Measurements from ENCODE around the gene TOX2. TPM values are rescaled to one million over a fixed set of nuclear protein-coding genes. Genes with fewer than 3 reads are reported as not detected.

Gene TOX2
- total and polyA plus RNA-seq, 5 experiments from 2014 or later, result 0.31 to 1.3 (median 1.2) TPM

DNA sequence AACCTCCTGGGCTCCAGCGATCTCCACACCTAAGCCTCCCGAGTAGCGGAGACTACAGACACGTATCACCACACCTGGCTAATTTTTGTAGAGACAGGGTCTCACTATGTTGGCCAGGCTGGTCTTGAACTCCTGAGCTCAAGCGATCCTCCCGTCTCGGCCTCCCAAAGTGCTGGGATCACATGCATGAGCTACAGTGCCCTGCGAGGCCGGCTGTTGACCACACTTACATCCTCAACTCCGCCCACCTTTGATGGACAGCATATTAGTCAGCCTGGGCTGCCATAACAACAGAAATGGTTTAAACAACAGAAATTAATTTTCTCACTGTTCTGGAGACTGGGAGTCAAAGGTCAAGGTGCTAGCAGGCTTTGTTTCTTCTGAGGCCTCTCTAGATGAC is 164.6 kb downstream of the TOX2 start:
- no peaks in the 10 kb centered on the region for H3K27me3 Mint-ChIP-seq
- no peak for ATAC-seq
- peaks cover 19 to 46% (median 33%) of the 10 kb centered on the region in 4 donors for H3K4me1 Mint-ChIP-seq
- no peak for DNase-seq
- POLR2A ChIA-PET, result interaction anchor here (4.9 to 5.1 kb wide), 2 partner anchors 11 to 21 kb away, joined by 39 to 42 read pairs; no protein-coding TSS in a partner anchor
- H3K9me3 Mint-ChIP-seq, result no peaks in the 10 kb centered on the region
- peak overlapping the region in 7 of 10 donors; percentile 19 to 93 (median 80) for H3K27ac Mint-ChIP-seq
- no peak overlapping the region for H3K4me3 Mint-ChIP-seq
- no peaks in the 10 kb centered on the region for H3K36me3 Mint-ChIP-seq

DNA sequence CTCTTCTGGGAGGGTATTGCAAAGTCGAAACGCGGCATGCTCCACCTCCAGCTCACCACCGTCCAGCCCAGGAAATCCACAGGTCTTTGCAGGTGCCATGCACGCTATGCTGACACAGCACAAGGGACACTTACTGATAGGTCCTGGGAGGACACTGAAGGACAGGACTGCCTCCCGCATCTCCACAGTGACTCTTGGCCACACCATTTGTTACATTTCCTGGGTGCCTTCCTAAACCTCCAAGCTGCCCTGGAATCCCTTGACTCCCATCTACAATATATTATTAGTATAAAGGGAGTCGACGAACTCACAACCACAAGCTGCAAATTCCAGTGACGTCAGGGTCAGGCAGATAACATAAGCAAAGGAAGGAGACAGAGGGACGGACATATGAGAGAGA is 165.4 kb downstream of the TOX2 start:
- Mint-ChIP-seq H3K27me3 (no peaks in the 10 kb centered on the region), H3K36me3 (no peaks in the 10 kb centered on the region)

DNA sequence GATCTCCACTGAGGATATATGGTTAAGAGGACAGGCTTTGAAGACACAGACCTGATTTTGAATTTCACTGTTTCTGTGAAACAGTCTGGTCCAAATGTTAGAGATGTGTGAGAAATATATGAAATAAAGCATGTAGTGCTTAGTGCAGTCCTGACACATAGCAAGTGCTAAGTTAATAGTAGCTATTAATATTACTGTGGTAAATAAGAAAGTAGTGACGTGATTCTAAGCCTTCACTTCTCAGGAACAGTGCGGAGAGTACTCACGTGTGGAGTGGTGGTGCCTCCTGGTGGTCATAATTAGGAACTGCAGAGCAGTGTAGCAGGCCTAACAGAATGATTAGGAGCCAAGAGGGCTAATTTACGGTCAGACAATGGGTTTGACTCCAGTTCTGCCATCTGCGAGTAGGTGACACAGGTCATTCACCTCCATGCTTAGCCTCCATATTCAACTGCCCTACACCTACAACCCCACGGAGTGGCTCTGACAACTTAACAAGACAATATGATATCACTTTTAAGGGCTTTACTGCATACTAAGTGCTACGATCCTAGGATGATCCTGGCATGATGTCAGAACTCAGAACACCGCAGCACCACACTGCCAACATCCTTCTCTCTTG is 166.1 kb downstream of the TOX2 start:
- no peaks in the 10 kb centered on the region for H3K36me3 Mint-ChIP-seq
- H3K27ac Mint-ChIP-seq, result peak overlapping the region; percentile 16 to 95 (median 86)
- H3K4me1 Mint-ChIP-seq, result peaks cover 6 to 32% (median 20%) of the 10 kb centered on the region in 4 donors
- POLR2A ChIA-PET, result interaction anchor here (1.1 to 5.1 kb wide), 3 partner anchors 9 to 23 kb away, joined by 6 to 42 read pairs (median 39); no protein-coding TSS in a partner anchor
- ATAC-seq (peak; percentile 96 to 98), DNase-seq (peak; percentile 50 to 87 (median 80))
- H3K9me3 Mint-ChIP-seq, result no peaks in the 10 kb centered on the region
- no peaks in the 10 kb centered on the region for H3K27me3 Mint-ChIP-seq
- peak overlapping the region in 7 of 10 donors; percentile 4 to 54 (median 26) for H3K4me3 Mint-ChIP-seq

More for the DNA sequence above, 165.4 kb downstream of the TOX2 start:
- Mint-ChIP-seq H3K9me3 (no peaks in the 10 kb centered on the region), H3K27ac (peak overlapping the region in 8 of 10 donors; percentile 24 to 95 (median 86)), H3K4me3 (peak overlapping the region in 1 of 10 donors; percentile 56), H3K4me1 (peaks cover 12 to 39% (median 26%) of the 10 kb centered on the region in 4 donors)
- POLR2A ChIA-PET, result interaction anchor here (1.1 to 5.1 kb wide), 3 partner anchors 8 to 22 kb away, joined by 6 to 42 read pairs (median 39); no protein-coding TSS in a partner anchor
- DNase-seq (no peak), ATAC-seq (no peak)

DNA sequence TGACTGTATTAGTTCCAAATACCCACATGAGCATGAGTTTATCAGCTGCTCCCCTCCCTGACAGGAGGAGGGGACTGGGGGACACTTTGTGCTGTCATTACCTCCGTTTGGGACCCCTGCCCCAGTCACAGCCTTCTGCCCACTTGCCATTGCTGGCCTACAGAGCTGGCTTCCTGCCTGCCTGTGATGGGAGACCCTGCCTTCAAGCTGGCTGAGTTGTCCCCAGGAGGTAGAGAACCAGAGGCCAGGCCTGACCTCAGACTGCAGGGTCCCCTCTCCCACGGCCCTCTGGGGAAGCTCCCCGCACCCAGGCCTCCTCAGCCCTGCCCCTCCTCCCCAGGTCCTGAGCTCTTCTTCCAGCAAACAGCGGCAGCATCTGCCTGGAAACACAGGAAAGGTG is 166.8 kb downstream of the TOX2 start:
- POLR2A ChIA-PET, result interaction anchor here (4.9 to 5.1 kb wide), 2 partner anchors 13 to 24 kb away, joined by 39 to 42 read pairs; no protein-coding TSS in a partner anchor
- DNase-seq, result no peak
- Mint-ChIP-seq H3K36me3 (no peaks in the 10 kb centered on the region), H3K27me3 (no peaks in the 10 kb centered on the region), H3K4me1 (peaks cover 6 to 29% (median 19%) of the 10 kb centered on the region in 4 donors), H3K9me3 (no peaks in the 10 kb centered on the region), H3K27ac (peak overlapping the region in 3 of 10 donors; percentile 20 to 70 (median 22)), H3K4me3 (no peak overlapping the region)
- ATAC-seq, result no peak

DNA sequence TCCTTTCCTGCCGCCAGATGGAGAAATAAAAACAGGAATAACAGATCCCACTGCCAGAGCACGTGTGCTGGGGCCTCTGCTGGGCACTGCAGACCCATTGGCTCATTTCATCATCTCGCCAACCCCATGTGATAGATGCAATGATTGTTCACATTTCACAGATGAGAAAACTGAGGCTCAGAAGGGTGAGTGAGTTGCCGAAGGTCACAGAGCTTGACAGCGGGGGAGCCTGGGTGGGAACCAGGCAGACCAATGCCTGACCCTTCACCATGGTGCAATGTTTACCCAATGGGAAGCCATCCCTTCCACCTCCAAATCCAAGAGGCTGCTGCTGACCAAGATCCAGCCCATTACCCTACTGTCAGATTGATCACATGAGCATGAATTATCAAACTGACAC is 167.2 kb downstream of the TOX2 start:
- no peaks in the 10 kb centered on the region for H3K36me3 Mint-ChIP-seq
- ATAC-seq (no peak), DNase-seq (no peak)
- H3K27ac Mint-ChIP-seq, result peak overlapping the region in 3 of 10 donors; percentile 20 to 70 (median 22)
- POLR2A ChIA-PET, result interaction anchor here (4.9 to 5.1 kb wide), 2 partner anchors 13 to 24 kb away, joined by 39 to 42 read pairs; no protein-coding TSS in a partner anchor
- H3K4me3 Mint-ChIP-seq, result no peak overlapping the region
- H3K27me3 Mint-ChIP-seq, result no peaks in the 10 kb centered on the region
- H3K9me3 Mint-ChIP-seq, result no peaks in the 10 kb centered on the region
- peaks cover 6 to 29% (median 19%) of the 10 kb centered on the region in 4 donors for H3K4me1 Mint-ChIP-seq

DNA sequence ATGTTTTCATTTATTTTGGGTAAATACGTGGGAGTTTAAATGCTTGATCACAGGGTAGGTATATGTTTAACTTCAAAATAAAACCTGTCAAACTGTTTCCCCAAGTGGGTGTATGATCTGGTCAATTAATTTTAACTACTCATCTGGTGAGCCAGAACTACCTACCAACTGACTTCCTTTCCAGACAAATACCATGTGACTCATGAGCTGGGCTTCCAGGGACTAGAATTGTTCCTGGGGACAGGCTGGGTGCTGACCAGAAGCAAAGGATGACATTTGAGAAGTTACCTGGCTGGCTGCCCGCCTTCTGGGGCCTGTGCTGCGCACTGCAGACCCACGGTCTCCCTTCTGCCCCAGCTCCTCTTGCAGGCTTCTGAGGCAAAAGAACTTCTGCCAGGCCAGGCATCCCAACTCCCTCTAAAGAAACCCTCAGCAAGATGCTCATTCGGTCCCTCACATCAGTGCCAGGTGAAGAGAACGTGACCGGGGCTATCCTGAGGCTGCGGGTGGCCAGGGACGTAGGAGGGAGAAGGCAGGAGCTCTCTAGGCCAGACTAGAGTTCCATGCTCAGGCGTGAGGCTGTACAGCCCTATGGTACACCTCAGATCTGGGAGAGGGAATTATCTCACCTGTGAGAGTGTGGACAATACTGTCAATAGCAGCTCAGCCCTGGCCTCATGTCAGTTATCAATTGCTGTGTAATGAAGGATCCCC is 168.7 kb downstream of the TOX2 start:
- ATAC-seq (no peak), DNase-seq (no peak)
- H3K27me3 Mint-ChIP-seq, result peaks cover 0 to 7% (median 0%) of the 10 kb centered on the region in 5 donors
- H3K36me3 Mint-ChIP-seq, result no peaks in the 10 kb centered on the region
- POLR2A ChIA-PET, result interaction anchor here (0.6 to 1.0 kb wide), 2 partner anchors 9 to 875 kb away, joined by 3 read pairs; no protein-coding TSS in a partner anchor
- H3K27ac Mint-ChIP-seq, result peak overlapping the region in 2 of 10 donors; percentile 66 to 70
- H3K4me3 Mint-ChIP-seq, result no peak overlapping the region
- H3K9me3 Mint-ChIP-seq, result no peaks in the 10 kb centered on the region
- peaks cover 2 to 24% (median 15%) of the 10 kb centered on the region in 4 donors for H3K4me1 Mint-ChIP-seq

DNA sequence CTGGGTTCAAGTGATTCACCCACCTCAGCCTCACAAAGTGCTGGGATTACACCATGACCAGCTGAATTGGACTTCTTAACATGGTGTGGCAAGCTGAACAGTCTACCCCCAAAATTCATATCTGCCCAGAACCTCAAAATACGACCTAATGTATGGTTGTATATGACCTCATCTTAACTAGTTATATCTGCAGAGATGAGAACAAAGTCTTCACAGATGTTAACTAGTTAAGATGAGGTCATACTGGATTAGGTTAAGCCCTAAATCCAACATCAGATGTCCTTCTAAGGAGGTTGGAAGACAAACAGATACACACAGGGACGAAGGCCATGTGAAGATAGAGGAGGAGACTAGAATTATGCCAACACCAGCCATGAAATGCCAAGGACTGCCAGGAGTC is 169.8 kb downstream of the TOX2 start:
- no peaks in the 10 kb centered on the region for H3K9me3 Mint-ChIP-seq
- POLR2A ChIA-PET, result interaction anchor here (0.7 to 1.4 kb wide), 2 partner anchors 13 to 355 kb away, joined by 3 read pairs; no protein-coding TSS in a partner anchor
- H3K27ac Mint-ChIP-seq, result peak overlapping the region in 1 of 10 donors; percentile 70
- no peak overlapping the region for H3K4me3 Mint-ChIP-seq
- ATAC-seq (no peak), DNase-seq (no peak)
- H3K36me3 Mint-ChIP-seq, result no peaks in the 10 kb centered on the region
- H3K27me3 Mint-ChIP-seq, result peaks cover 0 to 7% (median 0%) of the 10 kb centered on the region in 5 donors
- peaks cover 1 to 16% (median 11%) of the 10 kb centered on the region in 4 donors for H3K4me1 Mint-ChIP-seq

DNA sequence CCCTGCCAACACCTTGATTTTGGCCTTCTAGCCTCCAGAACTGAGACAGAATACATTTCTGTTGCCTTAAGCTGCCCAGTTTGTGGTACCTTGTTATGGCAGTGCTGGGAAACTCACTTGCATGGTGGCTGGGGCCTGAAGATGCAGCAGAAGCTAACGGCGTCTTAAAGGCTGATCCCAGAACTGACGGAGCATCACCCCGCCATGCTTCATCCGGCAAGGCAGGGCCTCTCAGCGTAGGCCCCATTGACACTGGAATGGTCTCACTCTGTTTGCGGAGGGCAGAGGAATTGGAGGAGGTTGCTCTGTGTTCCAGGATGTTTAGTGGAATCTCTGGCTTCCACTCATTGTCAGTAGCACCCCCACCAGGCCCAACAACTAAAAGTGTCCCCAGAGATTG is 170.2 kb downstream of the TOX2 start:
- H3K36me3 Mint-ChIP-seq, result no peaks in the 10 kb centered on the region
- no peak overlapping the region for H3K27ac Mint-ChIP-seq
- H3K4me3 Mint-ChIP-seq, result no peak overlapping the region
- POLR2A ChIA-PET, result interaction anchor here (0.7 to 1.4 kb wide), 2 partner anchors 13 to 356 kb away, joined by 3 read pairs; no protein-coding TSS in a partner anchor
- DNase-seq, result no peak
- no peaks in the 10 kb centered on the region for H3K9me3 Mint-ChIP-seq
- peaks cover 0 to 7% (median 0%) of the 10 kb centered on the region in 5 donors for H3K27me3 Mint-ChIP-seq
- no peak for ATAC-seq
- H3K4me1 Mint-ChIP-seq, result peaks cover 1 to 12% (median 9%) of the 10 kb centered on the region in 4 donors

DNA sequence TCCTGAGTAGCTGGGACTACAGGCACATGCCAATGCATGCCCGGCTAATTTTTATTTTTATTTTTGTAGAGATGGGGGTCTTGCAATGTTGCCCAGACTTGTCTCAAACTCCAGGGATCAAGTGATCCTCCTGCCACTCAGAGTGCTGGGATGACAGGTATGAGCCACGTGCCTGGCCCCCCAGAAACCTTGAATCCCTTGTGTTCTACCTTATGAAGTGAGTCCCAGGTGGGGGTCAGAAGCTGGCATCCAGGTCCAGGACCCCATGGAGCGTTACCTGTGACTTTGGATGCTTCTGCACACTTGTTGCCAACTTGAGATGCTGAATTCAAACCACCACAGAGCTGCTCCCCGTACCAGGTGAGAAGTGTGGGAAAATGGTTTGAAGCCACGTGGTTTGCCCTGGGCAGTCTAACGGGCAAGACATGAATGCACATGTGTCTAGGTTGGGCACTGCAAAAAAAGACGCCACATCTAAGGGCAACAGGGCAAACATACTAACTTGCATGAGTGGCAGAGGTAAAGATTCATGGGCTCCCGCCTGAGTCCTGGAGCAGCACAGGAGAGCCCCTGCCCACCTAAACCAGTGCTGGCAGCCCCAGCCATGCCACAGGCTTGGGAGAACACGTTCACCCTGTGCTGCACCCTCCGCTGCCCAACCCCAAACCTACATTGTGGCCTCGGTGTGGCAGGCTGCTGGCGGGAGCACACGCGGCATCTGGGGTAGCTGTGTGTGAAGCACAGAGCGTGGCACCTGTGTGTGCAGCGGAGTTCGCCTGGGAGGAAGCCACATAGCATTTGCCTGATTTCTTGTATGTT is 171.2 kb downstream of the TOX2 start:
- Mint-ChIP-seq H3K4me1 (peaks cover 0 to 2% (median under 1%) of the 10 kb centered on the region in 4 donors), H3K9me3 (no peaks in the 10 kb centered on the region), H3K27me3 (peaks cover 0 to 7% (median 0%) of the 10 kb centered on the region in 5 donors), H3K4me3 (no peak overlapping the region), H3K27ac (peak overlapping the region in 3 of 10 donors; percentile 27 to 48 (median 28)), H3K36me3 (no peaks in the 10 kb centered on the region)
- POLR2A ChIA-PET, result interaction anchor here (1.2 kb wide), 1 partner anchor 16 kb away, joined by 4 read pairs; no protein-coding TSS in a partner anchor
- ATAC-seq (no peak), DNase-seq (peak in 1 of 10 donors; percentile 12)

DNA sequence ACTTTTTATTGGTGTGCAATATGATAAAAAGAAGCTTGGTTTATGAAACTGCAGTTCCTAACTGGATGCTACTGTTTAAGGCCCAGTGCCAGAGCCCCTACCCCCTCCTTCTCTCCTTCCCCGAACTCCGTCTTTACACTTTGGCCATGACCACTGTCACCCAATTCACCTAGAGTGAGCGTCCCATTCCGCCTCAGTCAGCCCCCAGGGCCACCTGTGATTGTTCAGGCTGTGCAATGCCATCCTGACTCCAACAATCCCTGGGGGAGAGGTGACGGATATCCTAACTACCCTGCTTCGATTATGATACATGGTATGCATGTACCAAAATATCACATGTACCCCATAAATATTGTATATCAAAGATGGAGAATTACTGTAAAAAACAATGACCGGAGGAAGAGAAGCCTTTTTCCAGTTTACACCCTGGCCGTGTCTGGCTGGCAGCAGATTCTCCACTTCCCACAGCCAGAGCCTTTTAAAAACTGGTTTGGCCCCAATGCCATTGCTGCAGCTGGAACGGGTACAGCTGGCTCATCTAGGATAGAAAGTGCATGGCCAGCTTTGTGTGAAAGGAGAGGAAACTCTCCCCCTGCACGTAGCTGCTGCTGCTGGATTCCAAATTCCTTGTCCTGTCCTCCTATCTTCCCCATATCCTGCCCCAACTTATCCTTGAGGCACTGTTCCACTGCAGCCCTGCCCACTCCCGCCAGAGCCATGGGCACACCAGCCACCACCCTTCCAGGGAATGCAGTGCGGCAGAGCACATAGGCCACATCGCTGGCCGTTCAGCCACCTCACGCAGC is 172.6 kb downstream of the TOX2 start:
- H3K27ac Mint-ChIP-seq, result no peak overlapping the region
- POLR2A ChIA-PET, result no interaction called here
- H3K4me3 Mint-ChIP-seq, result no peak overlapping the region

DNA sequence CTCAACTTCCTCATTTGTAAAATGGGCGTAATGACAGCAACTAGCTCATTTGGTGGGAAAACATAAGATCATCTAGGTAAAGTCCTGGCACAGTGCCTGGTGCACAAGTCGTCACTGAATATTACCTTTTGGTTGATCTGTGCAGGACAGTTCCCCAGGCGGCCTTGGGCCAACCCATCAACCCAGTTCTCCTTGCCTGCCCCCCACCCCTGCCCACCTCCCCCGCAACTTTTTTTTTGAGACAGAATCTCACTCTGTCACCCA is 173.1 kb downstream of the TOX2 start:
- Mint-ChIP-seq H3K27ac (no peak overlapping the region), H3K4me1 (peaks cover 0 to under 1% (median 0%) of the 10 kb centered on the region in 4 donors), H3K27me3 (peaks cover under 1 to 12% (median 3%) of the 10 kb centered on the region in 5 donors), H3K36me3 (no peaks in the 10 kb centered on the region), H3K4me3 (no peak overlapping the region), H3K9me3 (no peaks in the 10 kb centered on the region)
- ATAC-seq (no peak), DNase-seq (no peak)
- POLR2A ChIA-PET, result no interaction called here

More for the DNA sequence above, 172.6 kb downstream of the TOX2 start:
- H3K4me1 Mint-ChIP-seq, result no peaks in the 10 kb centered on the region
- ATAC-seq (no peak), DNase-seq (no peak)
- H3K36me3 Mint-ChIP-seq, result no peaks in the 10 kb centered on the region
- peaks cover 0 to 11% (median 0%) of the 10 kb centered on the region in 5 donors for H3K27me3 Mint-ChIP-seq
- no peaks in the 10 kb centered on the region for H3K9me3 Mint-ChIP-seq
